ENCODE data around the gene PROSER2. TPM values are rescaled to one million over a fixed set of nuclear protein-coding genes. Genes with fewer than 3 reads are reported as not detected.
"Not testable (repeated sequence)": the region's sequence is repeated elsewhere in the genome, so short reads cannot be mapped to it uniquely, and the experiment has no call there.

Gene PROSER2
- total RNA-seq, 1 donor from 2014 or later, result 7.3 TPM

GRCh38 chr10:11835704-11836103, 12.5 kb downstream of the PROSER2 start:
- DNase-seq (ENCODE audit: low read depth in 2 of 2), result no peak

- DNase-seq (ENCODE audit: low read depth in 2 of 2), result no peak
These were observed 14.4 kb downstream of the PROSER2 start for GRCh38 chr10:11837372-11838161.

- DNase-seq (ENCODE audit: low read depth in 2 of 2), result no peak
These were observed 15.2 kb downstream of the PROSER2 start for GRCh38 chr10:11838298-11838852.

- DNase-seq (ENCODE audit: low read depth in 2 of 2), result no peak
These were observed 18.2 kb downstream of the PROSER2 start for GRCh38 chr10:11841375-11841774.

- no peak for DNase-seq (ENCODE audit: low read depth in 2 of 2)
These were observed 19.3 kb downstream of the PROSER2 start for GRCh38 chr10:11842411-11842810.

GRCh38 chr10:11845113-11845512, 22.0 kb downstream of the PROSER2 start:
- no peak for DNase-seq (ENCODE audit: low read depth in 2 of 2)

- no peak for DNase-seq (ENCODE audit: low read depth in 2 of 2)
These were observed 23.4 kb downstream of the PROSER2 start for GRCh38 chr10:11846542-11846941.

- DNase-seq (ENCODE audit: low read depth in 2 of 2), result no peak
These were observed 26.1 kb downstream of the PROSER2 start for GRCh38 chr10:11849277-11849676.

- no peak for DNase-seq (ENCODE audit: low read depth in 2 of 2)
These were observed 26.8 kb downstream of the PROSER2 start for GRCh38 chr10:11849911-11850310.

GRCh38 chr10:11851910-11852309, 28.8 kb downstream of the PROSER2 start:
- DNase-seq (ENCODE audit: low read depth in 2 of 2), result no peak

- DNase-seq (ENCODE audit: low read depth in 2 of 2), result not testable (repeated sequence)
These were observed 29.5 kb downstream of the PROSER2 start for GRCh38 chr10:11852637-11853036.

GRCh38 chr10:11853468-11853867, 30.3 kb downstream of the PROSER2 start:
- no peak for DNase-seq (ENCODE audit: low read depth in 2 of 2)

- no peak for DNase-seq (ENCODE audit: low read depth in 2 of 2)
These were observed 31.1 kb downstream of the PROSER2 start for GRCh38 chr10:11854301-11854700.

- no peak for DNase-seq (ENCODE audit: low read depth in 2 of 2)
These were observed 32.9 kb downstream of the PROSER2 start for GRCh38 chr10:11856089-11856488.

- no peak for DNase-seq (ENCODE audit: low read depth in 2 of 2)
These were observed 33.5 kb downstream of the PROSER2 start for GRCh38 chr10:11856678-11857077.

GRCh38 chr10:11858093-11858492, 34.9 kb downstream of the PROSER2 start:
- no peak for DNase-seq (ENCODE audit: low read depth in 2 of 2)

- DNase-seq (ENCODE audit: low read depth in 2 of 2), result no peak
These were observed 38.2 kb downstream of the PROSER2 start for GRCh38 chr10:11861341-11861740.

- no peak for DNase-seq (ENCODE audit: low read depth in 2 of 2)
These were observed 38.8 kb downstream of the PROSER2 start for GRCh38 chr10:11861811-11862428.

- peak in 1 of 2 donors; percentile 24 for DNase-seq (ENCODE audit: low read depth in 2 of 2)
These were observed 40.4 kb downstream of the PROSER2 start for GRCh38 chr10:11863353-11864109.

GRCh38 chr10:11864727-11865126, 41.6 kb downstream of the PROSER2 start:
- DNase-seq (ENCODE audit: low read depth in 2 of 2), result no peak

- DNase-seq (ENCODE audit: low read depth in 2 of 2), result no peak
These were observed 42.4 kb downstream of the PROSER2 start for GRCh38 chr10:11865561-11865960.

Data from lung microvascular endothelial cell (primary cell).